Mesodermal cell (in vitro differentiated cells): ENCODE measurements around the gene ALK.

Experiments
- H3K27ac ChIP-seq: 2 replicates; pipeline ENCODE4 v1.7.0; 2013; ENCODE audit warnings: mild to moderate bottlenecking, low read depth, low read length, moderate library complexity; ENCODE audit not compliant: severe bottlenecking
- H3K36me3 ChIP-seq: 2 replicates; pipeline ENCODE4 v1.7.1; 2013; ENCODE audit warnings: mild to moderate bottlenecking, low read length, moderate library complexity; ENCODE audit not compliant: control insufficient read depth, insufficient read depth
- H3K4me1 ChIP-seq: one replicate; pipeline ENCODE4 v1.7.1; 2013; ENCODE audit warnings: mild to moderate bottlenecking, low read length; ENCODE audit not compliant: insufficient read depth, control insufficient read depth, poor library complexity, severe bottlenecking
- H3K4me3 ChIP-seq: 2 replicates; pipeline ENCODE4 v1.7.0; 2013; ENCODE audit warnings: low read length, control low read depth, mild to moderate bottlenecking; ENCODE audit not compliant: insufficient read depth, poor library complexity, severe bottlenecking; ENCODE audit errors: extremely low read depth
- H3K9me3 ChIP-seq: 2 replicates; pipeline ENCODE4 v1.7.1; 2013; ENCODE audit warnings: mild to moderate bottlenecking, low read length, moderate library complexity; ENCODE audit not compliant: control insufficient read depth
- WGBS, 2 experiments: methylation state at CpG; one replicate each; pipeline ENCODE4 v1.1.5; 2013; ENCODE audit warnings: missing lambda C conversion rate in 2 of 2; ENCODE audit not compliant: insufficient coverage in 2 of 2; 5-methylcytosine and 5-hydroxymethylcytosine counted together

The ALK gene

DNA sequence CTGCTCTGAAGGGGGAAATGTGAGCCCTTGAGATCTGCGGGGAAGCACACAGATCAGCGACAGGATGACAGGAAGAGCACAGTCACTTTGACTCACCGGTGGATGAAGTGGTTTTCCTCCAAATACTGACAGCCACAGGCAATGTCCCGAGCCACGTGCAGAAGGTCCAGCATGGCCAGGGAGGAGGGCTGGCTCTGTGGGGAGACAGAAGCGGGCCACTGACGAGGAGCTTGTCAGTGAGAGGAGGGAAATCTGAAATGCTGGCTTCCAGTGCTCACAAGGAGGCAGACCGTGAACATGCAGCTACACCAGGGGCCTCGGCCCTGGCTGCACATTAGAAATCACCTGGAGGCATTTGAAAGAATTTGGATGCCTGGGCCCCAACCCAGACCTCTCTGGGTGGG lies 707.5 kb downstream of the ALK start:
- no peaks in the 10 kb centered on the region for H3K4me1 ChIP-seq
- H3K36me3 ChIP-seq = no peaks in the 10 kb centered on the region
- no peak overlapping the region for H3K4me3 ChIP-seq
- no peaks in the 10 kb centered on the region for H3K9me3 ChIP-seq
- no peak overlapping the region for H3K27ac ChIP-seq
- WGBS, 2 experiments = 59 to 64% methylated on average over 7 to 9 of the region's 9 CpGs

GRCh38 chr2:29212009-29212408 lies 709.4 kb downstream of the ALK start:
- H3K36me3 ChIP-seq = no peaks in the 10 kb centered on the region
- no peaks in the 10 kb centered on the region for H3K4me1 ChIP-seq
- WGBS, 2 experiments = 73 to 77% methylated on average over 3 to 5 of the region's 5 CpGs
- H3K4me3 ChIP-seq = no peak overlapping the region
- H3K9me3 ChIP-seq = no peaks in the 10 kb centered on the region
- H3K27ac ChIP-seq = no peak overlapping the region

- Histone ChIP-seq H3K4me1 (no peaks in the 10 kb centered on the region), H3K4me3 (no peak overlapping the region), H3K36me3 (no peaks in the 10 kb centered on the region), H3K27ac (no peak overlapping the region), H3K9me3 (no peaks in the 10 kb centered on the region)
- WGBS, 2 experiments = 91 to 96% methylated on average over 1 to 3 of the region's 5 CpGs
Measured at GRCh38 chr2:29209551-29209950, 711.8 kb downstream of the ALK start.

- H3K36me3 ChIP-seq = no peaks in the 10 kb centered on the region
- 100% methylated on average over 1 of the region's 3 CpGs for WGBS, 2 experiments
Measured at GRCh38 chr2:29207352-29208148, 713.8 kb downstream of the ALK start.

GRCh38 chr2:29206941-29207340 lies 714.4 kb downstream of the ALK start:
- H3K27ac ChIP-seq = no peak overlapping the region
- WGBS, 2 experiments = 63 to 100% methylated on average over 1 to 4 of the region's 5 CpGs
- no peaks in the 10 kb centered on the region for H3K36me3 ChIP-seq
- H3K4me1 ChIP-seq = peaks cover 2% of the 10 kb centered on the region
- H3K4me3 ChIP-seq = no peak overlapping the region
- H3K9me3 ChIP-seq = no peaks in the 10 kb centered on the region

More at GRCh38 chr2:29207352-29208148, 713.8 kb downstream of the ALK start:
- H3K4me1 ChIP-seq = no peaks in the 10 kb centered on the region
- no peak overlapping the region for H3K27ac ChIP-seq
- no peaks in the 10 kb centered on the region for H3K9me3 ChIP-seq
- no peak overlapping the region for H3K4me3 ChIP-seq

GRCh38 chr2:29202819-29203495 lies 718.4 kb downstream of the ALK start:
- Histone ChIP-seq H3K4me3 (no peak overlapping the region), H3K9me3 (no peaks in the 10 kb centered on the region), H3K27ac (no peak overlapping the region), H3K36me3 (no peaks in the 10 kb centered on the region), H3K4me1 (peaks cover 4% of the 10 kb centered on the region)
- WGBS, 2 experiments = 79 to 83% methylated on average over 2 of the region's 5 CpGs

DNA sequence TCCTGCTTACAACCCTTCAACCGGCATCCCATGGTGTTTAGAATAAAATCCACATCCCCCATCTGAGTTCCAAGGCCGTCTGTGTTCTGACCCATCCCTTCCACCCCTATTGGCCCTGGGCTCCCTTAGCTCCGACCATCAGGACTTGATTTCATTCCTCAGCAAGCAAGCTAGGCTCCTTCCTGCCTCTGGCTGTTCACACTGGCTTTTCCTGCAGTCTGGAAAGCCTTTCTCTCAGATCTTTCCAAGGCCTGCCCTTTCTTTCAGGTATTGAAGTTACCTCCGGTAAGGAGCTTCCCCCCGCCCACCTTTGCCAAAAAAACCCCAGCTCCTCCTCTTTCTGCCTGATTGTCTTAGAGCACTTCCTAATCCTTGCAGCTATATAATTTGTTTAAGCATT lies 719.4 kb downstream of the ALK start:
- 31% methylated on average over 3 to 5 of the region's 5 CpGs for WGBS, 2 experiments
- Histone ChIP-seq H3K27ac (no peak overlapping the region), H3K9me3 (no peaks in the 10 kb centered on the region), H3K36me3 (no peaks in the 10 kb centered on the region), H3K4me3 (no peak overlapping the region), H3K4me1 (peaks cover 4% of the 10 kb centered on the region)

- Histone ChIP-seq H3K4me1 (peaks cover 3% of the 10 kb centered on the region), H3K4me3 (no peak overlapping the region), H3K27ac (no peak overlapping the region), H3K36me3 (no peaks in the 10 kb centered on the region), H3K9me3 (no peaks in the 10 kb centered on the region)
- WGBS, 2 experiments = 46 to 50% methylated on average over 10 of the region's 14 CpGs
Measured at GRCh38 chr2:29196792-29197788, 724.3 kb downstream of the ALK start.

DNA sequence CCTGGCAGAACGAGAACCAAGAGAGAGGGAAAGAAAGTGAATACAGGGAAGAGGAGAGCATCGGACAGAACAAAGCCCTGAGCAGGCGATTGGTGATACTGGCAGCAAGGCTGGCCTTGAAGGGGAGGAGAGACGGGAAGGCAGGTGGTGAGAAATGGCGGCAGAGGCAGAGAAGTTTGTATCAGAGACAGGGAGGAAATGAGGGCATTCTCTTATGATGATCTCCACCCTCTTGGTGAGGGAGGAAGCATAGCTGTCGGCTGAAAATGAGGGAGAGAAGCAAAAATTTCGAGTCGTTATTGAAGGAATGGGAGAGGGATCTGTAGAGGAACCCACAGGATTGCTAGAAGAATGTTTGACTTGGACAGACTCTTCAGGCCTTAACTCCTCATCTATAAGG lies 725.6 kb downstream of the ALK start:
- H3K9me3 ChIP-seq = no peaks in the 10 kb centered on the region
- H3K27ac ChIP-seq = no peak overlapping the region
- no peak overlapping the region for H3K4me3 ChIP-seq
- H3K36me3 ChIP-seq = no peaks in the 10 kb centered on the region
- 93% methylated on average over 6 to 7 of the region's 8 CpGs for WGBS, 2 experiments
- H3K4me1 ChIP-seq = no peaks in the 10 kb centered on the region

DNA sequence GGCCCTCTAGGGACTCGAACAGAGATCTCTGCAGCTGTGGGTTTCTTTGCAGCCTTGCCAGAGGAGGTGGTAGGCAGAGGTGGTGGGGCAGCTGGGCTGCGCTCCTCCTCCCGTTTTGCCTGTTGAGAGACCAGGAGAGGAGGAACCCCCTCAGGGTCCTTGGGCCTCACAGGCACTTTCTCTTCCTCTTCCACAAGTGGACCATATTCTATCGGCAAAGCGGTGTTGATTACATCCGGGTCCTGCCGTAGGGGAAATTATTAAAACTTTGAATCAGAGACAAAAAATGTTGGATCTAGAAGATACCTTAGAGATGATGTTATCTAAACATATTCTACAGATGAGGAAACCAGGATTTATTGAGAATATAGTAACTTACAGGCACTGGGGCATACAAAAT lies 727.7 kb downstream of the ALK start:
- WGBS, 2 experiments = 77 to 94% methylated on average over 2 to 3 of the region's 7 CpGs
- H3K27ac ChIP-seq = no peak overlapping the region
- no peaks in the 10 kb centered on the region for H3K9me3 ChIP-seq
- no peak overlapping the region for H3K4me3 ChIP-seq
- H3K4me1 ChIP-seq = no peaks in the 10 kb centered on the region
- no peaks in the 10 kb centered on the region for H3K36me3 ChIP-seq
